ENCODE measurements around the gene THAP11.

Gene THAP11

GRCh38 chr16:67841816-67842508 lies at the start of gene THAP11:
Gene THAP11 (plus strand): TSS chr16:67842320. CDS start chr16:67842555, 235 bp downstream.
- DNase-seq = peak; percentile 93

GRCh38 chr16:67796099-67796718 lies 45.9 kb upstream of the THAP11 start:
- DNase-seq = no peak

- DNase-seq = no peak
Observed at GRCh38 chr16:67800338-67800926, 41.7 kb upstream of the THAP11 start.

DNA sequence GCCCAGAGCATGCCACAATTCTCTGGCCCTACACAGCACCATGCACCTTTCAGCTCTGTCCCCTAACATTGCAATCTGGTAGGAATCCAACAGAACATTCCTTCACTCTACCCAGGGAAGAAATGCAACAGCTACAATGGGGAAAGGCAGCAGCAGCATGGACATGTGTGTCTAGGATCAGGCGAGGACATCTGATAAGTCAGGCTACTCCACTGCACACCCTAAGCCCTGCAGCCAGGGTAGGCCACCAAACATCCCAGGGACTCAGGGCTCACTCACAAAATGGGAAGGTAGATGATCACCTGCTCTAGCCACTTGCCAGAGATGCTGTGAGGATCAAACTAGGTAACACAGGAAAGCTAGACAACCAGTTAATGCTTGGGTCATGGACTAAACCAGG lies 40.9 kb upstream of the THAP11 start:
- no peak for DNase-seq

DNA sequence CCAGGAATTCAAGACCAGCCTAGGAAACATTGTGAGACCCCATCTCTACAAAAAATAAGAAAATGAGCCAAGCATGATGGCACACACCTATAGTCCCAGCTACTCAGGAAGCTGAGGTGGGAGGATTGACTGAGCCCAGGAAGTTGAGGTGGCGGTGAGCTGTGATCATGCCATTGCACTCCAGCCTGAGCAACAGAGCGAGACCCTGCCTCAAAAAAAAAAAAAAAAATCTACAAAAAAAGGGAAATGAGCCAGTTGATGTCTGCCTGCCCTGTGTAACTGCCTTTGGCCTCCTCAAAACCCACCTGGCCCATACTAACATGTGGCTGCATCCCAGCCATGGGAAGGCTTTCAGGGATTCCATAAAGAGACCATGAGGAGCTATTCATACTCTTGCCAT lies 40.2 kb upstream of the THAP11 start:
- no peak for DNase-seq

GRCh38 chr16:67803894-67804293 lies 38.2 kb upstream of the THAP11 start:
- no peak for DNase-seq

GRCh38 chr16:67804853-67805542 lies 37.1 kb upstream of the THAP11 start:
- no peak for DNase-seq

DNA sequence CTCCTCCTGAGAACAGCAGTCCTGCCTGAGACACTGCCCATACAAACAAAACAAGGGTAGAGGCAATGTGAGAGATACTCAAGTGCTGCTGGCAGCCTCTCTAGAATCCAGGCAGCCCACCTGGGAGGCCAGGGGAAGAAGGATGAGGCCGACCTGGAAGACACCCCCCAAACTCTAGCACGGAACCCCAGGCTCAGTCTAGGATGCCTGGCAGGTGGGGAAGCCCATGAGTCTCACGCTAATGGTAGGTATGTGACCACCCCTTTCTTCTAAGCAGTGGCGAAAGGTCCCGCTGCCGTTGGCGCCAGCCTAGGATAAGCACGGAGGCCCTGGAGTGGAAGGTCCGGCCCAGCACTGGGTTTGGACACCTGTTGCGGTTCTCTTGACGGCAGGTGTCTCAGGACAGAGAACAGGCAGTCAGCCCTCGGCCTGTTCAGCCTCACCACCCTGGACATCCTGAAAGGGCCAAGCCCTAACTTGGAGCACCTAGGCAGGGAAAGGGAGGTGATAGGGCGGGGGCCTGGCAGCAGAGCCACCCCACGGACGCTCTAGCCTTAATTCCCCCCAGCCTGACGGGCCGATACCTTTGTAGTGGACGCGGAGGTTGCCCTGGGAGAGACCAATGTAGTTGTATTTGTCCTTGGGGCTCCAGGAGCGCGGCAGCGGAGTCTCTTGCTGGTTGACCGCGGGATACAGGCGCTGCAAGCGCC lies 36.2 kb upstream of the THAP11 start:
- no peak for DNase-seq

DNA sequence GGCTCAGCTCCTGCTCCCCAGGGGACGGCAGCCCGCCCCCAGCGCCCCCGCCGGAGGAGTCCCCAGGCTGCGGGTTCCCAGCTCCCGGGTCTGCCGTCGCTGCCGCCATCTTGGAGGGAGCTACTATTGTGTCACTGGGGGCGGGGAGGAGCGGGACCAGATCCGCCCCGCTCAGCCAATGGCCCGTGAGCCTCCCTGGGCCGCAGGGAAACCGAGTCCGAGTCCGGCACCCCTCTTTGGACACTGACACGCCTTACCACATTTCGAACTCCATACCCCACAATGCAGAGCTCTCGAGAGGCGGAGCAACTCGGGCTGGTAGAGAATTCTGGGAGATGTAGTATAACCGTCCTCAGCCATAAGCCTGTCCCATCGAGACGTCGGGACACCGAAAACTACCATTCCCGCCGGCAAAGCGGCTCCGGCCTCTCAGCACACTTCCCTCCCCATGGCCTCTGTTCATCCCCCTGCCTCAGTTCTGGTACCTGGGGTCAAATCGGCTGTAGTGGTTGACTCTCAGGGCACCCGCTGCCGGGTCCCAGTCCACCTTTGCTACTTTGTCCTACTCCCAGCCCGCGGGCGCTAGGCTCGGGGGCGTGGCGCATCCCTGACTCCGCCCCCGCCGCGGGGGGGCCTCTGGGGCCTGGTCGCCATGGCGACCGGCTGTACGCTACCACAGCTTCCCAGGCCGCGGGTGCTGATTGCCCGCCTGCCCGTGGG lies 35.5 kb upstream of the THAP11 start, which contains the start of the genes RANBP10 and TSNAXIP1:
Gene RANBP10 (minus strand): TSS at position 133 of the 720 bp plus-strand sequence. CDS start 24 bp downstream, at position 109.
Gene TSNAXIP1 (plus strand): TSS at position 462 of the 720 bp plus-strand sequence. CDS start 261 bp downstream, outside the sequence.
- DNase-seq = peak; percentile 89 to 93

- DNase-seq = no peak
Observed at GRCh38 chr16:67807148-67807682, 34.9 kb upstream of the THAP11 start.

DNA sequence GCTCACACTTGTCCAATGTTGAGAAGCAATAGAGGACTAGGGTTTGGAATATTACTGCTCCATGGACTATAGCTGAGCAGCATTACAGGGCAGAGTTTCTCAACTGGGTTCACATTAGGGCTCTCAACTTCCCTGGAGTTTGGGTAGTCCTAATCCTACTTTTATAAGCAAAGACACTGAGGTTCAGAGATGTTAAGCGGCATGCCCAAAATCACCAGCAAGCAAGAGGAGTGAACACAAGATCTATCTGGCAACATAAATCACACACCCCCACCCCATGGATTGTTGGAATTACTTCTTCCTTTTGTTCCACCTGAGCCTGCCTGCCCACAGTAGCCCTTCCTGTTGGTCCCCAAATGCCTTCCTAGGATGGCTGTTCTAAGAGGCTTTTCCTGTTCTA lies 30.2 kb upstream of the THAP11 start:
- DNase-seq = no peak

DNA sequence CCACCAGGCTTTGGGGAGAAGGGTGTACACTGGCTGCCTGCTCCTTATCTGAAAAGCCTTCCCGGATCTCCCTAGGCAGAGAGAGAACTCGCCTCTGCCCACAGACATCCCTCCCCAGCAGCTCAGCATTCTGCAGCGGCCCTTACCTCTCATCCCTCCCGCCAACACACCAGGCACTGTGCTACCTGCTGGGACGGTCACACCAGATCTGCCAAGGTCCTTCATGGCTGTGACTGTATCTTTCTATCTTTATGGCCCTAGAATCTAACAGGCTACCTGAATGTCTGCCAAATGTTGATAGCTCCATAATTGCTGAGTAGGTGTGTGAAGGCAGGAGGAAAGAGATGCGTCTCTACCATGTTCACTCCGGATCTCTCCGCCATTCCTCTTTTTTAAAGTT lies 27.6 kb upstream of the THAP11 start:
- no peak for DNase-seq

DNA sequence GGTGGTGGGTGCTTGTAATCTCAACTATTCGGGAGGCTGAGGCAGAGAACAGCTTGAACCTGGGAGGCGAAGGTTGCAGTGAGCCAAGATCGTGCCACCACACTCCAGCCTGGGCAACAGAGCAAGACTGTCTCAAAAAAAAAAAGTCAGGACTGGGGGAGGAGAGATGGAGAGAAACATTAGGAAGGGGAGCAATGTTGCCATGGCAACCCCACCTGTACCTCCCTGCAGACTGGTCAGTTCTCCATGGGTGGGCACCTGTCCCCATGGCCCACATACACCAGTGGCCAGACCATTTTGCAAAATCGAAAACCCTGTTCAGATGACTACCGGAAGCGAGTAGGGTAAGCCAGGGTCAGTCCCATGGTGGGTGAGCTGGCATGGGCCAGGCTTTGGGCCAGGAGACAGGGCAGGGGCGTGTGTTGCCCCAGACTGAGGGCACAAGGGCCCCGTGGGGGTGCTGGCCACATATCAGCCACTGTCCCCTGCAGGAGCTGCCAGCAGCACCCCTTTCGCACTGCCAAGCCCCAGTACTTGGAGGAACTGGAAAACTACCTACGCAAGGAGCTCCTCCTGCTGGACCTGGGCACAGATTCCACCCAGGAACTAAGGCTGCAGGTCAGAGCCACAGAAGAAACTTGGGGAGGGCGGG lies 21.4 kb upstream of the THAP11 start:
- DNase-seq = no peak

GRCh38 chr16:67822511-67822910 lies 19.6 kb upstream of the THAP11 start:
- DNase-seq = no peak

- DNase-seq = no peak
Observed at GRCh38 chr16:67825119-67825518, 17.0 kb upstream of the THAP11 start.

GRCh38 chr16:67825906-67826305 lies 16.2 kb upstream of the THAP11 start:
- DNase-seq = no peak

DNA sequence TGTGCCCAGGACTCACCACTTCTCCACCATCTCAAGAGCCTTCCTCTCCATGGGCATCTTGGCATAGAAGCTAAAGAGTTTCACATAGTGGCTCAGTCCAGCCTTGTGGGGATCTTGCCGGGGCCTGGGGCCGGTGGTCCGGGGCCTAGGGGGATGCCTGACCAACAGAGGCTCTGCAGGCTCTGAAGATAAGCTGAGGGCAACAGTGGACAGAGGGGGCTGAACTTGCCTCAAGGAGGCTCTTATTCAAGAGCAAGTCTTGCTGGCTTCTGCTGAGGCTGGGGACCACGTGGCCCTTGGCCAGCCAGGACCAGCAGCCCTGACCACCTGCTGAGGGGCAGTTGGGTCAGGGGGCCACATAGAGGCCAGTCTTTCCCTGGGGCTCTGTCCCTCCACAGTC lies 13.5 kb upstream of the THAP11 start:
- DNase-seq = no peak

DNA sequence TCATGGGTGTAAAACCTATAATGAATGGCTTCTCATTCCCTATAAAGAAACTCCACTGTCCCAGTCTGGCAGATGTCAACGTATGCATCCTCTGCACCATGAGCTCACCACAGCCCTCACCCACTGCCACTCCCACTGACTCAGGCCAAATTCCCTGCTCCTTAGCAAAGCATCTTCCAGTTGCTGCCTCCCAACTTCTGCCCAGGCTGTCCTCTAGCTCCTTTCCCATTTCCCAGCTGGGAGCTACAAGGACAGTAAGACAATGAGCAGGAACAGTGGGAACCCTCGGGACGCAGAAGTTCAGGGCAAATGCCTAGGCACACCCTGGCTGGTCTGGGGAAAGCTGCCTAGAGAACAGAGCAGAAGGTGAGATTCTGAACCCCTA lies 9.1 kb upstream of the THAP11 start:
- DNase-seq = no peak

DNA sequence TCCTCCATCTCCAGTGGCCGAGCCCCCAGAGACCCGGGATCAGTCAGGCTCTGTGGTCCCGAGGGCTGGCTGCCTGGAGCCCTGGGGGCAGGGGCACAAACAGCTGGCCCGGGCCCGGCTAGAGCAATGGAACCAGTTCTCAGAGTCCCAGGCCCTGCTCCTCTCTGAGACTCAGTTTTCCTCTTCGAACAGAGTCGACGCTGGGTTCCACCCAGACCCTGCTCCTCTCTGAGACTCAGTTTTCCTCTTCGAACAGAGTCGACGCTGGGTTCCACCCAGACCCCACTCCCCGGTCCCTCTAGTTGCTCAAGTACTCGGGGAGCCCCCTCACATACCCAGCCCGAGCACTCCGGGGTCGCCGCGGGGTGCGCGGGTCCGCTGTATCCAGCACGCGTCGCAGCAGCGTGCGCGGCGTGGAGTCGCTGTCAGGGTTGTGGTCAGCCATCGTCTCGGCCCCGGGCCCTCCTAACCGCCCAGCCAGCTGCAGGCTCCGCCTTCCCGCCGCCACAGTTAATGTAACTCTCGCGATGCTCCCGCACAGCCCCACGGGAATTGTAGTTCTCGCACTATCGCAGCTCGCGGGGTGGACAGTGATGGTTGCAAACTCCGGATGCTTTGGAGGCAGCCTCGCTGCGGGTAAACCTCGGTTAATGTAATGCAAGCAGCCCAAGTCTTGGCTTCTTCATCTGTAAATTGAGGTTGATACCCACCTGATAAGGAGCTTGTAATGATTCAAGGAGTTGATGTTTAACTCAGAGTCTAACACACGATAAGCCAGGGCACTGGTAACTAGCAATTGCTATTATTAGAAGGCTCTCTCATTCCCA lies 8.5 kb upstream of the THAP11 start:
- peak; percentile 90 to 91 for DNase-seq

- no peak for DNase-seq
Observed at GRCh38 chr16:67834242-67834614, 7.9 kb upstream of the THAP11 start.

Data from stimulated activated CD4-positive, alpha-beta T cell treated with anti-CD3 and anti-CD28 coated beads, Interleukin-2, amount 100 ng/mL, for 48 hours (primary cell).